IPS-18c (cell line): ENCODE data around the gene DNAAF9.

Source experiments
- H3K4me3 ChIP-seq: 2 replicates; pipeline ENCODE4 v1.7.0; 2013; ENCODE audit warnings: low read depth, mild to moderate bottlenecking, low read length, moderate library complexity; ENCODE audit not compliant: insufficient read depth
- H3K9me3 ChIP-seq: one replicate; pipeline ENCODE4 v1.6.1; 2013; ENCODE audit warnings: mild to moderate bottlenecking, low read length, moderate library complexity; ENCODE audit not compliant: control insufficient read depth, insufficient read depth

DNAAF9 gene

DNA sequence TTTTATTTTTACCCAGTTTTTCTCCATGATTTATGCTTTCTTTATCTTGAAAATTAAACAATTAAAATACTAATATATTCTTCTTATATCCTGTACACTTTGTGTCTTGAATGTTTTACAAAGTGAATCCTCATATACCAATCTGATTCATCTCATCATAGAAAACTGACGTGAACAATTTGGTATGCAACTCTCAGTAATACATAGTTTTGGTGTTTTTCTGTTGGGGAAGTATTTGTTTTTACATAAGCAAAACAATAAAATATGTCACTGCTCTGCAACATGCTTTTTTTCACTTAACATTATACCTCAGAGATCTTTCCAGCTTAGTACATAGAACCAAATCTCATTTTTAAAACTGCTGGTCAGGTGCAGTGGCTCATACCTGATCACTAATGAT is 14.7 kb downstream of the DNAAF9 start:
- no peaks in the 10 kb centered on the region for H3K9me3 ChIP-seq
- no peak overlapping the region for H3K4me3 ChIP-seq

- H3K9me3 ChIP-seq: no peaks in the 10 kb centered on the region
- H3K4me3 ChIP-seq: no peak overlapping the region
These were observed 16.6 kb downstream of the DNAAF9 start for GRCh38 chr20:3390759-3391425.

GRCh38 chr20:3383878-3384495 is 23.5 kb downstream of the DNAAF9 start:
- Histone ChIP-seq H3K4me3 (no peak overlapping the region), H3K9me3 (no peaks in the 10 kb centered on the region)

- Histone ChIP-seq H3K4me3 (no peak overlapping the region), H3K9me3 (no peaks in the 10 kb centered on the region)
These were observed 24.6 kb downstream of the DNAAF9 start for GRCh38 chr20:3382836-3383235.

DNA sequence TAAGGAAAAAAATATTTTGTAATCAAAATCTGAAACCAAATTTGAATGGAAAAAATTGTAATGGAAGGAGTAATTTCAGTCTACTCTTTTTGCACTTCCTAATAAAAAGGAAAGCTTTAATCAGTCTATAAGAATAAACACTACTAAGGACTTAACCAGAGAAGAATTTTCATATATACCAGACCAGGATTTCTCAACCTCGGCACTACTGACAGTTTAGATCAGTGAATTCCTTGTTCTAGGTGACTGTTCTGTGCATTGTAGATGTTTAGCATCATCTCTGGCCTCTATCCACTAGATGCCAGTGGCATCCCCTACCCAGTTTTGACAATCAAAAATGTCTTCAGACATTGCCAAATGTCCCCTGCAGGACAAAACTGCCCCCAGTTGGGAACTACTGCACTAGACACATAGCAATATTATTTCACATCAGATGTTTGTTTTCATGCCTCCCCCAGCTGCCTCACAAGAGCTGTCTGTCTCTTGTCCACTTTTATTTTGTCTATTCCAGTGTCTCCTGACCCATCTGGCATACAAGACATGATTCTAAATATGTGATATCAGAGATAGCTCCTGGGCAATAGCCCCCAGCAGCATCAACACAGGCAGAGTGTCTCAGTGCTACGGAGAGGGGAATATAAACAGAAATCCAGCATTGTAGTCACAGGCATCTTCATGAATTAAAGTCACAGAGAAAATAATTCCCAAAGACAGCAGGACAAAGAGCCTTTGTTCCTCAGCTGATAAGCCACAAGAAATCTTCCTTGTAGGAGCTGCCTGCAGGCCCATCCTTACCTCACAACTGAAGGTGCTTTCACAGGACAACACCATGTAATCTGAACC is 27.0 kb downstream of the DNAAF9 start:
- H3K9me3 ChIP-seq: peaks cover 2% of the 10 kb centered on the region
- H3K4me3 ChIP-seq: no peak overlapping the region

DNA sequence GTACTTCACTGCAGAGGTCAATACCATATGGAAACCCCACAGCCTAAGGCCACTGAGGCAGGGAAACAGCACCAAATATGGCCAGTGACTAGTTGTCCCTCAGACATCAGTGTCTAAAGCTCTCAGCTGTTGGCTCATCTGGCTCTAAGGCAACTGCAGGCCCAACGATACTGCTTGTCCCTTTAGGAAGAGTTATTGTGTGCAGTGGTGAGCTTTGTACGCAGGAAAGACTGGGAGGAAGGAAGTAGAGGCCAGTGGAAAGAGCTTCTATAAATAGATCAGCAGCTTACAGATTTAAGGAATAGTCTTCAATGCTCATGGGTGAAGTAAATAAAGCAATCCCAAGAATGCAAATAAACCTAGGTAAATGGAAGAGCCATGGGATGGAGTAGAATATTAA is 29.3 kb downstream of the DNAAF9 start:
- Histone ChIP-seq H3K4me3 (no peak overlapping the region), H3K9me3 (peaks cover 2% of the 10 kb centered on the region)

- no peak overlapping the region for H3K4me3 ChIP-seq
- peaks cover 2% of the 10 kb centered on the region for H3K9me3 ChIP-seq
These were observed 29.8 kb downstream of the DNAAF9 start for GRCh38 chr20:3377644-3378043.

DNA sequence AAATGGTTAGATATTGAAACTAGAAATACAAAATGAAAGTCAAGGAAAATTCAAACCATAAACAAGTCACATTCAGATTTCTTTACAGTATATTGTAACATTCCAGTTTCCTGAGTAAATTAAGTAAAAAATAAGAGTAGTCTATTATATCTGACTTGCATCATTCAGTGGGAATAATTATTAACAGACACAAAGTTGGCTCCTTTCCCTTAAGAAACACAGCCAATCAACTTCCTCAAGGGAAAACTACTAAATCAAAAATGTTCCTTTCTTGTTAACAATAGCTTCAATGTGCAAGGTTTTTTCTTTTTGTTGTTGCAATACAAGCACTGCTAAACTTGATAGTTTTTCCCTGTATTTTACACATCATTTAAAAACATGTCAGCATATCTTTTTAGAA is 33.2 kb downstream of the DNAAF9 start:
- peaks cover 2% of the 10 kb centered on the region for H3K9me3 ChIP-seq

GRCh38 chr20:3371754-3372153 is 35.7 kb downstream of the DNAAF9 start:
- peaks cover under 1% of the 10 kb centered on the region for H3K9me3 ChIP-seq

More for the DNA sequence above, 33.2 kb downstream of the DNAAF9 start:
- no peak overlapping the region for H3K4me3 ChIP-seq

GRCh38 chr20:3367089-3367488 is 40.4 kb downstream of the DNAAF9 start:
- Histone ChIP-seq H3K4me3 (no peak overlapping the region), H3K9me3 (no peaks in the 10 kb centered on the region)

More at GRCh38 chr20:3371754-3372153, 35.7 kb downstream of the DNAAF9 start:
- H3K4me3 ChIP-seq: no peak overlapping the region

DNA sequence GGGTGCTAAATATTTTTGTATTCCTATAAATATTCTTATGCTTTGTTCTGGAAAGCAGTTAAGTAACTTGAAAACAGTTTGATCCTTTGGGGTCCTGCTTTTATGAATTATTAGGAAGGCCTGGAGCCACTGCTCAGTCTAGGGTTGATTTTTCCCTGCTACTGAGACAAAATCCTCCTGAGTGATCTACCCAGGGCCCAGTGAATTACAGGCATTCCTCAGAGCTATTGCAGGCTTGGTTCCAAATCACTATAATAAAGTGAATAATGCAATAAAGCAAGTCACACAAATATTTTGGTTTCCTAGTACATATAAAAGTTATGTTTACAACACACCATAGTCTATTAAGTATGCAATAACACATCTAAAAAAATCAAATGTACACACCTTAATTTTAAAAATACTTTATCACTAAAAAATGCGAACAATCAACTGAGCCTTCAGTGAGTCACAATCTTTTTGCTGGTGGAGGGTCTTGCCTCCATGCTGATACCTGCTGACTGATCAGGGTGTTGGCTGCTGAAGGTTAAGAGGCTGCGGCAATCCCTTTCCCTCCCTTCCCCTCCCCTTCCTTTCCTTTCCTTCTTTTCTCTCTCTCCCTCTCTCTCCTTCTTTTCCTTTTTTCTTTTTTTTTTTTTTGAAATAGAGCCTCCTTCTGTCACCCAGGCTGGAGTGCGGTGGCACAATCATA is 43.0 kb downstream of the DNAAF9 start:
- H3K9me3 ChIP-seq: no peaks in the 10 kb centered on the region
- no peak overlapping the region for H3K4me3 ChIP-seq

- Histone ChIP-seq H3K9me3 (no peaks in the 10 kb centered on the region), H3K4me3 (no peak overlapping the region)
These were observed 46.7 kb downstream of the DNAAF9 start for GRCh38 chr20:3360752-3361151.

DNA sequence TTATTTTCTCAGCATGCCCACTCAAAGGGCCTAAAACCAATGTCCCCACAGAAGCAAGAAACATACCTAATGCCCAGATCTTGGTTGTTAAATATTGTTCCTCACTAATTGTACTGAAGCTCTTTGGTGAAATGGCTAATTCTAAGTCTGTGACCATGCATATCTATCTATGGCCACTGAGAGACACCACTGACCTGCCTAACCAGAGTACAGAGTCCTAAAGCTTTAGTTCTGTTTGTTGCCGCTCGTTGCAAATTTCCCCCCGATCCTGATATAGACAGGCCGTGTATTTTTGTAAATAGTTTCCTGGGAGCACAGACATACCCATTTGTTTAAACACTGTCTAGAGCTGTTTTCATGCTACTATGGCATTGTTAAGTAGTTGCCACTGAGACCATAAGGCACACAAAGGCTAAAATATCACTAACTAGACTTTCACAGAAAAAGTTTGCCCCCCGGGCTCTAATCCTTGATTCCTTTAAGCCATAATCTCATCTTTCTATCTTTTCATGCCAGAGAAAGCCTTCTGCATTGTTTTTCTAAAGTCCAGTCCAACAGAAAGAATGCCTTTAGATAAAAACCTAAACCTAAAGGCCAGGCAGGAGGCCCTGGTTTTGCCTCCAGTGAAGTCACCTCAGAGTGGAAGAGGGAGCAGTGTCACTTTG is 48.7 kb downstream of the DNAAF9 start:
- Histone ChIP-seq H3K9me3 (no peaks in the 10 kb centered on the region), H3K4me3 (no peak overlapping the region)
